HG03469 (cell line): ENCODE results near the gene PRKRIP1.
"Not testable (repeated sequence)": the region's sequence is repeated elsewhere in the genome, so short reads cannot be mapped to it uniquely, and the experiment has no call there.

ENCODE experiments used
- ATAC-seq: cut with Tn5 transposase; IDR thresholded peaks from one replicate; pipeline ENCODE4 v1.9.1; 2021; ENCODE audit warnings: mild to moderate bottlenecking, moderate library complexity, moderate number of reproducible peaks; ENCODE audit not compliant: unreplicated experiment

PRKRIP1 gene

GRCh38 chr7:102395873-102396709, at the start of gene PRKRIP1:
TSS of gene PRKRIP1 (plus strand) at chr7:102396363. CDS start at chr7:102396412, 49 bp downstream.
- ATAC-seq = peak; percentile 95

DNA sequence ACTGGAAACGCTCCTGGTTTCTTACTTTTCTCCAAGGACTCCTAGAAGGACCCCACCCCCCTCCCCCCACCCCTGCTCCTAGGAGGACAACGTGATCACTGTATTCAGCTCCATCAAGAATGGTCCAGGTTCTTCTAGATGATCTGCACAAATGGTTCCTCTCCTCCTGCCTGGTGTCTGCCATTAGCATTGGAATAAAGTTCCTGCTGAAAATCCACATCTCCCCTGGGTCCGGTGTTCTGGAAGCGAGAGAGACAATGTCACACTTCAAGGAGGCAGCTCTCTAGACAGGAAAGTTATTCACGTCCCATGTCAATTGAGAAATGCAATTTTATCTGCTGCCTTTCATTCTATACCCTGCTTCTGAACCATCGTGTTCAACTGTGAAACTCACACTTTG, 49.2 kb upstream of the PRKRIP1 start:
- not testable (repeated sequence) for ATAC-seq

- not testable (repeated sequence) for ATAC-seq
Observed at GRCh38 chr7:102356344-102356743, 39.8 kb upstream of the PRKRIP1 start, which contains the start of gene SPDYE6. TSS of gene SPDYE6 (minus strand) at chr7:102356444. CDS start at chr7:102356023, 421 bp downstream.

- ATAC-seq = peak; percentile 97
Observed at GRCh38 chr7:102363549-102364393, 32.4 kb upstream of the PRKRIP1 start.

DNA sequence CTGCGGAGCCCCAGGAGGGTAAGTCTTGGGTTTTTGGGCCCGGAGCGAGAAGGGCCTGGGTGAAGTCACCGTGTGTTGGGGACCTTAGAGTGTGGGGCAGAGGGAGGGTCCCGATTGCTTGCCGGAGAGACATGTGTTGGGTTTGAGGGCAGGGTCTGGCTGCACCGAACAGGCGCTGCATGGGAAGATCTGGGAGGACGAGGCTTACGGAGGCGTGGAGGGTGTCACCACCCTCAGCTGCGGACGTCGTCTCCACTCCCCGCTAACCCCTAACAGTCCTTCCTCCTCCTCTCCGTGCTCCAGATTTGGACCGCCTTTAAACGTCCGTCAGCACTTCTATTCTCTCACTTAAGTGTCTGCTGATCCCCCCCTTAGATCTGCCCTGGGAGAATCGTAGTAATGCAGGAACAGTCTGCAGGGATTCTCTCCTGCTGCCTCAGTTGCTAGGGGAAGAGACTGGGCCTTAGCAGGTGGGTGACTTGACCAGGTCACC, 31.7 kb upstream of the PRKRIP1 start:
- not testable (repeated sequence) for ATAC-seq

DNA sequence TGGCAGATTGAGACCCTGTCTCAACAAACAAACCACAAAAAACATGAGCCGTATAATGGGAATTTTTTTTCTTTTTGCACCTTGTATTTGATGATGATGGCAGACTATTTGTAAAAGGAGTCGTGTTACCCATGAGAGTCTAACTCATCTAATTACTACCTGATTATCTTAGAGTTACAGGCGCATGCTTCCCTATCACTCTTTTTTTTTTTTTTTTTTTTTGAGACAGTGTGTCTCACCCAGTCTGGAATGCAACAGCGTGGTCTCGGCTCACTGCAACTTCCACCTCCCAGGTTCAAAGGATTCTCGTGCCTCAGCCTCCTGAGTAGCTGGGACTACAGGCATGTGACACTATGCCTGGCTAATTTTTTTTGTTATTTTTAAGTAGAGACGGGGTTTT, 30.8 kb upstream of the PRKRIP1 start:
- not testable (repeated sequence) for ATAC-seq

DNA sequence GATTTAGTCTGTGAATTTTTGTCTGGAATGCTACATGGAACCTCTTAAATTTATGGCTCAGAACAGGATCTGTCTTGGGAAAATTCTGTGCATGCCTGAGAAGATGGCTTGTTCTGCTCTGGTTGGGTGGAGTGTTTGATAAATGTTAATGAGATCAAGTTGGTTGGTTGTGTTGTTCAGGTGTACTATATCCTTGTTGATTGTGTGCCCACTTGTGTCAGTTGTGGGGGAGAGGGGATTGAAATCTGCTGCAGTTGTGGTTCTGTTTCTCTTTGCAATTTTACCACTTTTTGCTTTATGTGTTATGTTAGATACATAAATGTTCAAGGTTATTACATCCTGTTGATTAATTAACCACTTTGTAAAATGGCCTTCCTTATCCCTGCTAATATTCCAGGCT, 26.1 kb upstream of the PRKRIP1 start:
- not testable (repeated sequence) for ATAC-seq

- ATAC-seq = not testable (repeated sequence)
Observed at GRCh38 chr7:102372796-102373195, 23.4 kb upstream of the PRKRIP1 start.

DNA sequence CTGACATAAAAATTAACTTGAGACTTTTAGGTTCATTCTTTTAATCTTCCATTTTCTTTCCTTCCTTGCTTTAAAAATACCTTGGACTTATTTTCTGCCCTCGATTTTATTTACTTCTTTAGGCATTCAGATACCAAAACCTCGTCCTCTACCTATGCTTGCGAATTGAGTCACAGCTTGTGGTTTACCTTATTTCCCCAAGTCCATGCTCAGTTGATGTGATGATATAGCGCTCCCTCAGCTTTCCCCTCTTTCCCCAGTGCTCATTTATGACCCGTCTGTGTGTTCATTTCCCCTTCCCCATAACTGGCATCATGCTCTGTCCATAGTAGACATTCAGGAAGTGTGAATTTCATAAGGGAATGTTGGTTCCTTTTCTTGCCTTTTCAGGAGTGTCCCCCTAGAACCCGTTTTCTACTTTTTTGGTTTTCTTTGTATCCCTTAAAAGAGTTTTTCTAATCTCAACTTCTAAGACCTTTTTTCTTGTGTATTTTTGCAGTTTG, 19.1 kb upstream of the PRKRIP1 start:
- ATAC-seq = no peak

- ATAC-seq = not testable (repeated sequence)
Observed at GRCh38 chr7:102380837-102381236, 15.3 kb upstream of the PRKRIP1 start.

DNA sequence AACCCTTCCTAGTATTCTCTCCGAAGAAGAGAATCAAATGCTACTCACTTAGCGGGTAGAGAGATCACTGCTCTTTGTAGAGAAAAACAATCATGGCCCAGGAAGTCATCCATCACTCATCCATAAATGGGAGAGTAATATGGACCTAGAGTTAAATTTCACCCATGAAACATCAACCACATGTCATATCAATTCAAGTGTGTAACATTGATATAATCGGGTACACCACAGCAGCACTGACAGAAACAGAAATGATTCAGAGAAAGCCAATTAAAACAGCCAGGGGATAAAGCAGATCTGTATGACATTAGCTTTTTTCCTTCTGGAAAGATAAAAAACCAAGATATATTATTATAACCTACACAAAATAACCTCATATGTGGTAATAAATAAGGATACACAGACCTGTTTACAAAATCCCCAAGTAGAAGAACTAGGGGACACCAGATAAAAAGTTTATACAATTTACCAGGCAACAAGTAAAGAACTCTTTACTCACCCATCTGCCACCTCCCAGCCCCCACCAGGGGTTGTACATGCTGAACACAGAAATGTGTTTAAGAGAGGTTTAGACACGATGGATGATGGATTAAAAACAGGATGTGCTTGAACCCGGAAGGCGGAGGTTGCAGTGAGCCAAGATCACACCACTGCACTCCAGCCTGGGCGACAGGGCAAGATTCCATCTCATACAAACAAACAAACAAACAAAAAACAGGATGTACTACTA, 14.3 kb upstream of the PRKRIP1 start:
- not testable (repeated sequence) for ATAC-seq

- ATAC-seq = no peak
Observed at GRCh38 chr7:102387064-102387463, 9.1 kb upstream of the PRKRIP1 start.

- ATAC-seq = no peak
Observed at GRCh38 chr7:102389810-102390209, 6.4 kb upstream of the PRKRIP1 start.

- no peak for ATAC-seq
Observed at GRCh38 chr7:102390697-102391484, 5.3 kb upstream of the PRKRIP1 start.

- no peak for ATAC-seq
Observed at GRCh38 chr7:102392330-102392729, 3.8 kb upstream of the PRKRIP1 start.

GRCh38 chr7:102393467-102393866, 2.7 kb upstream of the PRKRIP1 start:
- no peak for ATAC-seq

DNA sequence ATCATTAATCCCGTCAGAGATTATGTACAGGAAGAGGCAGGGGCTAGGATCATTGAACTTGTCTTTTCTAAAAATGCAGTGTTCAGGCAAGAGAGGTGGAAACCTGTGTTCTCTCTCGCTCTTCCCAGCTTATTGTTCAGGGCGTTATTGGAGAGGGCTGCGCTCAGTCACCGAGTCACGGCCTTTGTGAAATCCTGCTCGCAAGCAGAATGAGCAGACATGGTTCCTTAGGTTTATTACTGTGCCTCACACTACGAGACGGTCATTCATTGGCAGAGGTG, 631 bp upstream of the PRKRIP1 start:
- no peak for ATAC-seq

GRCh38 chr7:102396710-102397019, 502 bp downstream of the PRKRIP1 start:
- no peak for ATAC-seq

DNA sequence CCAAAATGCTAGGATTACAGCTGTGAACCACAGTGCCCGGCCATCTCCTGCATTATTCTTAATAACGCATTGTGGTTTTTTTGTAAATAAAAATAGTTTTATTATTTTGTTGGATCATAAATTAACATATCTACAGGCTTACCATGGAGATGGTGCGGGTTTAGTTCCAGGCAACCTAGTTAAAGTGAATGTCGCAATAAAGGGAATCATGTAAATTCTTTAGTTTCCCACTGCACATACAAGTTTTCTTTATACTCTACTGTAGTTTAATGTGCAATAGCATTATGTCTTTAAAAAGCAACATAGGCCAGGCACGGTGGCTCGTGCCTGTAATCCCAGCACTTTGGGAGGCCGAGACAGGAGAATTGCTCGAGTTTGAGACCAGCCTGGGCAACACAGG, 2.4 kb downstream of the PRKRIP1 start:
- ATAC-seq = no peak

DNA sequence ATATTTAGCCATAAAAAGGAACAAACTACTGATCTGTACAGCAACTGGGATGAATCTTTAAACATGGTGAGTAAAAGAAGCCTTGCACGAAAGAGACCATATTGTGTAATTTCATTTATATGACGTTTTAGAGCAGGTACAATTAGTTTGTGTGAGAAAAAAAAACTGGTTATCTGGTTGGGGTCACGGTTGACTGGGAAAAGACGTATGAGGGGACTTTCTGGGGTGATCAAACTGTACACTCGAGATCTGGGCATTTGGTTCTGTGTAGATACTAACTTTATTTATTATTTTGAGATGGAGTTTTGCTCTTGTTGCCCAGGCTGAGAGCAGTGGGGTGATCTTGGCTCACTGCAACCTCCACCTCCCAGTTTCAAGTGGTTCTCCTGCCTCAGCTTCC, 4.2 kb downstream of the PRKRIP1 start:
- no peak for ATAC-seq
